ENCODE measurements around the gene WIPF2.

Gene WIPF2

DNA sequence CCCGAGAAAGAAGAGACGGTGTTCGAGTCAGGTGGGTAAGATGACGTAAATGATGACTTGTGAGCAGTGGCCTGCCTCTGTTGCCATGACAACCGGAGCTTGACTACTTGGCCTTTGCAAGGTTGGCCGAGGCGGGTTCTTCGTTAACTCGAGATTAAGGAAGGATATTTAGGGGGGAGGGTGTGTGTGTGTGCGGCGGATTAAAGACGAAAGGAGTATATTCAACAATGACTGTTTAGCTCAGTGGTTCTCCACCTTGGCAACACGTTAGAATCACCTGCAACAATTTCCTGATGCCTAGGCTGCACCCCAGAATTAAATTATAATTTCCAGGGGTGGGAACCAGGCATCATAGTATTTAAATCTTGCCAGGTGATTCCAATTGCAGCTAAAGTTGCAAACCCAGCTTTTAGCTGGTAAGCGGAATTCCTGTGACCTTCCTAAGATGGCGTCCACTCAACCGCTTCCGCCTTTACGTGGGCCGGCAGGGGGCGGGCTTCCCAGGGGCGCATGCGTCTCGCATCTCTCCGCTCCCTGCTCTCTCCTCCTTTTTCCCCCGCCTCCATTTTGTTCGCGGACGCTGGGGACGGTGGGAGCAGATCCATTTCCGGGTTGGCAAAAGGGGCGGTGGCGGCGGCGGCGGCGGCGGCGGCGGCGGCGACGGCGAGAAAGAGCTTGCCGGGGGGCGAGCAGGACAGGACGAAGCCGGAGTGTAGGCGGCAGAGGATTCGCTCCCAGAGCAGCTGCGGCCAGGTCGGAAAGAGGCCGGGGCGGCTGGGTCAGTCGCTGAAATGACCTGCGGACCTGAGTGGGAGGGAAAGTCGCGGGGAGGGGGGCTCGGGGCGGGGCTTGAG, at the start of gene WIPF2:
TSS of gene WIPF2 (plus strand) at position 565 of the 854 bp plus-strand sequence. CDS start 37,156 bp downstream, outside the sequence.
- peak; percentile 89 for DNase-seq

- DNase-seq, result no peak
Observed at GRCh38 chr17:40170325-40170724, 48.8 kb upstream of the WIPF2 start.

DNA sequence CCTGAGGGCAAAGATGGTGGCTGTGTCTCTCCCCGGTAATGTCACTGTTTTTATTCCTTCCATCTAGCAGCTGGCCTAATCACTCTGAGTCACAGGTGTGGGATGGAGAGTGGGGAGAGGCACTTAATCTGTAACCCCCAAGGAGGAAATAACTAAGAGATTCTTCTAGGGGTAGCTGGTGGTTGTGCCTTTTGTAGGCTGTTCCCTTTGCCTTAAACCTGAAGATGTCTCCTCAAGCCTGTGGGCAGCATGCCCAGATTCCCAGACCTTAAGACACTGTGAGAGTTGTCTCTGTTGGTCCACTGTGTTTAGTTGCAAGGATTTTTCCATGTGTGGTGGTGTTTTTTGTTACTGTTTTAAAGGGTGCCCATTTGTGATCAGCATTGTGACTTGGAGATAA, 47.4 kb upstream of the WIPF2 start:
- DNase-seq, result no peak

GRCh38 chr17:40173091-40173777, 45.9 kb upstream of the WIPF2 start:
- no peak for DNase-seq

GRCh38 chr17:40173778-40174135, 45.3 kb upstream of the WIPF2 start:
- no peak for DNase-seq

- DNase-seq, result no peak
Observed at GRCh38 chr17:40174514-40174913, 44.6 kb upstream of the WIPF2 start.

GRCh38 chr17:40175928-40176753, 43.0 kb upstream of the WIPF2 start:
- DNase-seq, result no peak

- DNase-seq, result no peak
Observed at GRCh38 chr17:40176754-40177110, 42.4 kb upstream of the WIPF2 start.

- peak; percentile 49 for DNase-seq
Observed at GRCh38 chr17:40177275-40177874, 41.7 kb upstream of the WIPF2 start, which contains the start of gene RAPGEFL1. TSS of gene RAPGEFL1 (plus strand) at chr17:40177470. CDS start at chr17:40177862, 392 bp downstream.

DNA sequence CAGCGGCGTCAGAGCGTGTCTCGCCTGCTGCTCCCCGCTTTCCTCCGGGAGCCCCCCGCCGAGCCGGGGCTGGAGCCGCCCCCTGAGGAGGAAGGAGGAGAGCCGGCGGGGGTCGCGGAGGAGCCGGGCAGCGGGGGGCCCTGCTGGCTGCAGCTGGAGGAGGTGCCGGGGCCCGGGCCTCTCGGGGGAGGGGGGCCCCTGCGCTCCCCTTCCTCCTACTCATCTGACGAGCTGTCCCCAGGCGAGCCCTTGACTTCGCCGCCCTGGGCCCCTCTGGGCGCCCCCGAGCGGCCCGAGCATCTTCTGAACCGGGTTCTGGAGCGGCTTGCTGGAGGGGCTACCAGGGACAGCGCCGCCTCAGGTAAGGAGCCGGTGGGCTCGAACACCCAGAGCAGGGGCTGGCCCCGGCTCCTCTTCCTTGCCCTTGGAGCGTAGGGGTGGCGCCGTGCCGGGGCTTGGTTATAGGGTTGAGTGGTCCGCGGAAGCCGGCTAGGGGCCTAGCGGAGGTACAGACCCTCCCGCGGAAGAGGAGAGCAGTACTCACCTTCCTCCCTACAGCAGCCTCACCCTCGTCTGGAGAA, 41.0 kb upstream of the WIPF2 start:
- DNase-seq, result no peak

DNA sequence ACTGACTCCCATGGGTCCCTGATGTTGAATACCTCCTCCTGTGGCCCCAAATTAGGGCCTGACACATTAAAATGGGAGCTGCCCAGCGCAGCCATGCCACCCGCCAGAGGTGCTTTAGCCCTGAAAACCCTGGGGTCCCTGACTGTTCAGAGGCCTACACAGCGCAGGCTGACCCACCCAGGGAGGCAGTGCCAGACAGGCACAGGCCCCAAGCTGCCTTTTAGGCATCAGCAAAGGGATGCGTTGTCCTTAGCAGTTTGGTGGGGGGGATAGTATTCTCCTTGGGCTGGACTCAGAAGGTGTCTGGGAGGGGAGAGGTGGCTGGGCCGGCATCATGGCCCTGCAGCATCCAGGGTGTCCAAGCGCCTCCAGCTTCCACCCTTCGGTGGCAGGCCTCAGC, 40.4 kb upstream of the WIPF2 start:
- DNase-seq, result no peak

DNA sequence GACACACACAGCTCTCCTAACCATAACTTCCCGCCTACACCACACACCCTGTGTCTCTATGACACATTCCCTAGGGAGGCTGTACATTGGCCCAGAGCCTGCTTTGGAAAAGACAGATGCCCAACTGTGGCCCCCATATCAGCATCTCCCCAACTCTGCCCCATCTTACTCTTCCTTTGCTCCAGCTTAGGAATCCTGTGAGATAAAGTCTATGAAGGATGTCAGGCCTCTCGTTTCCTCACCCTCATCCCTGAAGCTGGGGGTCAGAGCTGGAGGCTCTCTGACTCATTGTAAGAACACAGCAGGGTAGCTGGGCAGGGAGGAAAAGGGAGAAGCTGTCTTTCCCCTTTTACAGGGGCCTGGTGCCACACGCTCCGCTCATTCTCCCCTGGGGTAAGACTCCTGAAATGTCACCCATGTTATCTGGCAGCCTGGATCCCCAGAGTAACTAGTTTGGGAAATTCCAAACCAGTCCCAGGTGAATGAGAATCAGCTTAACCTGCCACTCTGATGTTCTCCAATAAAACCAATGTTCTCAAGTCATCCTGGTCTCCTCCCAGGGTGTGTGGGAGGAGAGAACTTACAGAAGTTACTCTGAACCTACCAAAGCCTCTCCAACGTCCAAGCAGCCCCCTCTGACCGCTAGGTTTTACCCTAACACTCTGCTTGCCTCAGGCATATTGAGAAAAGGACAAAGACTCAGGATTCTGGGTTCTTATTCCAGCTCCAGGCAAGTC, 39.0 kb upstream of the WIPF2 start:
- DNase-seq, result no peak

GRCh38 chr17:40180694-40181093, 38.4 kb upstream of the WIPF2 start:
- DNase-seq, result no peak

DNA sequence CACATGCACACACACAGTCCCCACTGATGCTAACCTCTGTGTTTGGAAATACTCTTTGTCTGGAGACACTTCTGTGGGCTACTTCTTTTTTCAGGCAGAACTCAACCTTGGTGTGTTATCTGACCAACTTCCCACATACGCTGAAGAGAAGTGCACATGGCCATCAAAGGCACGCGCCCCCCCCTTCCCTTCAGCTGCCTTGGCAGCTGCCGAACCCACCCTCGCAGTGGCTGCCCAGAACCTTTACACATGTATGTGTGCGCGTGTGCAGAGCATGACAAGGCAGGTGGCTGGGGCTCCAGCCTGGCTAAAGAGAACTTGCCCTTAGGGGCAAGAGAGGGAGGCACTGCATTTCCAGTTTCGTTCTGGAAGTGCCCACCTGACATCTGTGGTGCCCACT, 37.9 kb upstream of the WIPF2 start:
- DNase-seq, result no peak

GRCh38 chr17:40182606-40183005, 36.5 kb upstream of the WIPF2 start:
- no peak for DNase-seq

DNA sequence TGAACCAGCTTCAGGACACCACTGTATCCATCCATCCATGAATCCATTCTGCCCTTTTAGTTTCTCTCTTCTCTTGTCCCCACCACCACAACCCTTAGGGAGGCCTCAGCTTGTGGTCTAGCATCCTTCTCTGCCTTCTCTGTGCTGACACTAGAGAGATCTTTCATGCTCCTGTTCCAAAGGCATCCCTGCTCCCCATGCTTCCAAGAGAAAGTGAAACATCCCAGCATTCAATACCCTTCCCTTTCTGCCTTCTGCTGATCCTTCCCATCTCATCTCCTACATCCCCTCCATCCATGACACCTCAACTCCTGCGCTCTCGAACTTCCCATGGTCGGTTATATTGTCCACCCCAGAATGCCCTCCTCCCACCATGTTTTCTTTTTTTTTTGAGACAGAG, 31.9 kb upstream of the WIPF2 start:
- DNase-seq, result no peak

DNA sequence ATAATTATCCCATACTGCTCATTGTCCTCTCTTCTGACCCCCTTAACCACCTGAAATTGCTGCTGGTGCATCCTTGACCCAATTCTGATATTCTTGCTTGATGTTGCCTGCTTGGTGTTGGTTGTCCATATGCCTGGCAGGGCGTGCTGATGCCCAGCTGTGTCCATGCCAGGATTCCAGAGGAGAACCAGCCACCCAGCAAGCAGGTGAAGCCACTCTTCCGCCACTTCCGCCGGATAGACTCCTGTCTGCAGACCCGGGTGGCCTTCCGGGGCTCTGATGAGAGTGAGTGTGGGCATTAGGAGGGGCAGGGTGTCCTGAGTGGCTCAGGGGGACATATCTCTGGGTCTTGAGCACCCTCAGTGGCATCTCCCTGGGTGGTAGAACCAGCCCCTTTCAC, 30.4 kb upstream of the WIPF2 start:
- DNase-seq, result no peak

DNA sequence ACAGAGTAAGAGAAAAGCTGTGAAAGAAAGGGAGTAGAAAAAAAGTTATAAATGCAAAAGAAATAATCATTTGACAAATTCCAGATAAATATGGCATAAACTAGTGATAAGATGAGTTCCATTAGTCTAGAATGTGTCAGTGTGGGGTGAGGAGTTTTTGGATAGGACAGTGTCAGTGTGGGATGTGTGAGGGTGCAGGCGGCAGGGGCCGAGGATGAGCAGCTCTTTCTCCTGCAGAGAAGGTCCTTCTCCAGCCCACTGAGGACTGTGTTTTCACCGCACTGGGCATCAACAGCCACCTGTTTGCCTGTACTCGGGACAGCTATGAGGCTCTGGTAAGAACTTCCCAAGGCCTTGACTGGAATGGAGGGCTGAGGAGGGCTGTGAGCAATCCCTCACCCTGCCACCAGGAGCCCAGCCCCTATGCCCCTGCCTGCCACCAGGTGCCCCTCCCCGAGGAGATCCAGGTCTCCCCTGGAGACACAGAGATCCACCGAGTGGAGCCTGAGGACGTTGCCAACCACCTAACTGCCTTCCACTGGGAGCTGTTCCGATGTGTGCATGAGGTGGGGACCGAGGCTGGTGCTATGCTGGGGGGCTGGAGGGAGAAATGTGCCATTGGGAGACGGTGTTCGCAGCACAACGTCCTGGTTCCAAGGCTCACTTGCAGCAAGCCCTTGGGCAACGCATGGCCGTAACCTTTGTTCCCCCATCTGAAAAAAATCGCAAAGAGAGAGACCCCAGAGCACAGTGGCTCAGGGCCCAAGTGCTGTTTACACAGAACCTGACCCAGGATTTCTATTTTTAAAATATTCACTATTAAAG, 28.7 kb upstream of the WIPF2 start:
- peak; percentile 14 for DNase-seq

- DNase-seq, result peak; percentile 44
Observed at GRCh38 chr17:40191237-40192208, 27.6 kb upstream of the WIPF2 start.

DNA sequence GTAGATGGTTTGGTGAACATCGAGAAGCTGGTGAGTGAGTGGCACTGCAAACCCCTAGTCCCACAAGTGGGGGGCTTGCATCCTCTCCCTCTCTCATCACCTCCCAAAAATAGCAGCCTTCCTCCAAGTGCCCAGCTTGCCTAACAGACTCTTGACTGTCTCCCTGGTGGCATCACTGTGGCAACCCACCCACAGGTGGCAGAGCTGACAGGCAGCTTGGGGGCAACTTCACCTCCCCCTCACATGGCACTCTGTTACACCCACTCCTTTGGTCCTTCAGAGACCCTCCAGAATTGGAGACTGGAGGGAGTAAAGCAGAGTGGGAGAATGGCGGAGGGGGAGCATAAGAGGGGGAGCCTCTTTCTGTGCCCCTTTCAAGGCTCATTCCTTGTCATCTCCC, 26.1 kb upstream of the WIPF2 start:
- no peak for DNase-seq

Data from NCI-H748 treated with DMSO at 0.1 percent for 48 hours (cell line).